NCI-H748 treated with DMSO at 0.1 percent for 48 hours (cell line): Measurements from ENCODE around the gene PPM1L.

ENCODE experiments used
- DNase-seq: peaks from one replicate; lab custom pipeline; 2025; lab: John Stamatoyannopoulos, UW

The PPM1L gene

DNA sequence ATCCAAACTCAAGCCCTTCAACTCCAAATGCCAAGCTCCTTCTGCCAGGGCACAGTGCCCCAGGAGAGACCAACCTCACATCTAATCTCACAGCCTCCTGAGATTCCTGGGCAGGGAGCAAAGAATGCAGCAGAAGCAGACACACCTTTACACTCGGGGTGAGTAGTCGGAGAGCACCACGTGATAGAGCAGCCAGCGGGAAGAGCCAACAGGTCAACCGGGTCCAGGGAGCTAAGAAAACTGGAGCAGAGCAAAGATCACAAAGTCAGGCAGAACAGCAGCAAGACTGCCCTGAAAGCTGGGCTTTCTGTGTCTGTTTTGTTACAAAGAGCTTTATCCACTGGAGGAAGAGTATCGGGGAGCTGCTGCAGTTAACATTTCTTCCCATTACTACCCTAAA, 345.0 kb downstream of the PPM1L start:
- no peak for DNase-seq

- no peak for DNase-seq
These were observed 345.6 kb downstream of the PPM1L start for GRCh38 chr3:161101609-161102008.

GRCh38 chr3:161103776-161104385, 347.9 kb downstream of the PPM1L start:
- no peak for DNase-seq

DNA sequence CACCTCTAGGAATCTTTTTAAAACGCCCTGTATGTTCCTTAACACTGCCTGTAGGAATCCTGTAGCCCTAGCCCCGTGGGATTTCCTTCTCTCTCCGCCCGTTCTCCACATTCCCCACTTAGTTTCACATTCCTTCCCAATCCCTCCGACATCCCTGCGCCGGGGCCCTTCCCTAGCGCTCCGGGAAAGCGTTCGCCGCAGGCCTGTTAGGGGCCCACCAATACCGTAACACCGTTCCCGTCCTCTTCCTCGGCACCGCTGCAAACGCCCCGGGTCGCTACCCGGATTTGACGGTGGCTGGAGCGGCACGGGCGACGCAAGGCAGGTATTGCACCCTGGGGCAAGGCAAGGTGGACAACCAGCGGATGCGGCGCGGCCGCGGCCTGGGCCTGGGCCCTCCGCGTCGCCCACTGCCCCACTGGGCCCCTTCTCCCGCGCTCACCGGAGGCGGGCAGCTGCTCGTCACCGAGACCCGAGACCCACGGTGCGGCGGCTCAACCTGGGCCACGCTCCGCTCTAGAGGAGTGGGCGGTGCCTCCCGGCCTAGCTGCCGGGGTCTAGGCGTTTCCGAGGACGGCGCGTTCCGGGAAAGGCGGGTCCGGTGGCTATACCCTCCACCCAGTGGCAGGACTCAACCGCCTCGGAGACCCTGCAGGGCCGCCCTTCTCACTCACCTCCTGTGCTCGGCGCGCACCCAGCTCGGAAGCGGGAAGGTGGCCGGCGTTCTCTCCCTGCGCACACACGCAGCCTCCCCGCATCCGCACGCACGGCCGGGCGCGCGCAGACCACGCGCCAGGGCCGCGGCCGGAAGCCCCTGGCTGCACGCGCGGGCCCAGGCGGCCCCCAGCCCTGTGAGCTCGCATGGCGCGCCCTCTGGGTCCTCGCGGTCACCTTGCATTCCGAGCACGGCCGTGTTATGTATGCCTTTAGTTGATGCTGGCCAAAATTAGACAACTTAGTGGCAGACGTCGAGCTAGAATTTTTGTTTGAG, 348.8 kb downstream of the PPM1L start, which contains the start of gene B3GALNT1:
Gene B3GALNT1, minus strand, starts transcription at position 789 of the 991 bp plus-strand sequence. CDS start 18,595 bp downstream, outside the sequence.
- DNase-seq: peak; percentile 21

DNA sequence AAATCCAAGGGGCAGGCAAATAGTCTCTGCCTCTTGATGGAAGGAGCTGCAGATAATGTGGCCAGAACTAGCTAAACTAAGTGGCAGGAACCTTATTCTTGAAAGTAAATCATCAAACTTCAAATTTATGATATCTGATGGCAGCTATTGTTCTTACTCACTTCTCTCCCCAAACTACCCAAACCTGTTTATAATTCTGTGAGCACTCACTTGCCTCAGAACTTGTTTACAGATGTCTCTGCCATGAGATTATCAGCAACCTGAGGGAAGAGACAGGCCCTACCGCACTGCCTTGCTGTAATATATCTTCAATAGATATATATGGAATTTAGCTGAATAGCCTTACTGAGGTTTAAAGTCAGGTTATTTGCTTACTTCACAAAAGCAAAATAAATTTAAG, 351.3 kb downstream of the PPM1L start:
- no peak for DNase-seq

- no peak for DNase-seq
These were observed 352.8 kb downstream of the PPM1L start for GRCh38 chr3:161108840-161109239.

- no peak for DNase-seq
These were observed 361.6 kb downstream of the PPM1L start for GRCh38 chr3:161117646-161118045.

GRCh38 chr3:161126495-161126894, 370.5 kb downstream of the PPM1L start:
- DNase-seq: no peak
